ENCODE measurements around the gene PBX3. TPM values are rescaled to one million over a fixed set of nuclear protein-coding genes. Genes with fewer than 3 reads are reported as not detected.

Gene PBX3
- total RNA-seq, 1 donor from 2014 or later, result 6.3 TPM

DNA sequence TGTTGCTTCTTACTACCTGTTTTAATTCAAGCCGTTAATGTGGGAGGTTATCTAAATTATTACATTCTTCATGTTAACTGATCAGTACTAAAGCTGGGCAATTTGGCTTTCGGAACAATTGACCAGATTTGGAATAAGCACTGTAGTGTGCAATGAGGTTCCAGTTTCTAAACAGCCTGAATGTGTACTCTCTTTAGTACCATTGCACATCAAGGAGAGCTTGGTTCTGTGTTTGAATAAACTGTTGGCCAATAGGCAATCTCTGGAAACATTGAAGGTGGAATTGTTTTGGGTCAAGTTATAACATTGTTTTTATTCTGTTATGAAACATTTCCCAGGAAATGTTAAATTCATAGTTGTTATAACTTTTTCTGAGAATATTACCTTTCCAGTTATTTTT lies 105.2 kb downstream of the PBX3 start:
- no peak for FAIRE-seq
- no peaks in the 10 kb centered on the region for H3K27me3 ChIP-seq (ENCODE audit: control insufficient read depth, insufficient read depth, low read length)
- H3K4me3 ChIP-seq (ENCODE audit: low read depth, low read length), result no peak overlapping the region
- TF ChIP-seq, protein P1, sequence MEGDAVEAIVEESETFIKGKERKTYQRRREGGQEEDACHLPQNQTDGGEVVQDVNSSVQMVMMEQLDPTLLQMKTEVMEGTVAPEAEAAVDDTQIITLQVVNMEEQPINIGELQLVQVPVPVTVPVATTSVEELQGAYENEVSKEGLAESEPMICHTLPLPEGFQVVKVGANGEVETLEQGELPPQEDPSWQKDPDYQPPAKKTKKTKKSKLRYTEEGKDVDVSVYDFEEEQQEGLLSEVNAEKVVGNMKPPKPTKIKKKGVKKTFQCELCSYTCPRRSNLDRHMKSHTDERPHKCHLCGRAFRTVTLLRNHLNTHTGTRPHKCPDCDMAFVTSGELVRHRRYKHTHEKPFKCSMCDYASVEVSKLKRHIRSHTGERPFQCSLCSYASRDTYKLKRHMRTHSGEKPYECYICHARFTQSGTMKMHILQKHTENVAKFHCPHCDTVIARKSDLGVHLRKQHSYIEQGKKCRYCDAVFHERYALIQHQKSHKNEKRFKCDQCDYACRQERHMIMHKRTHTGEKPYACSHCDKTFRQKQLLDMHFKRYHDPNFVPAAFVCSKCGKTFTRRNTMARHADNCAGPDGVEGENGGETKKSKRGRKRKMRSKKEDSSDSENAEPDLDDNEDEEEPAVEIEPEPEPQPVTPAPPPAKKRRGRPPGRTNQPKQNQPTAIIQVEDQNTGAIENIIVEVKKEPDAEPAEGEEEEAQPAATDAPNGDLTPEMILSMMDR (IDR thresholded peaks at IDR 0.05; ENCODE audit: insufficient read depth, low read length, severe bottlenecking), result no peak
- DNase-seq (ENCODE audit: low read depth), result no peak
- H3K36me3 ChIP-seq (ENCODE audit: control insufficient read depth, insufficient read depth, low read length), result no peaks in the 10 kb centered on the region

DNA sequence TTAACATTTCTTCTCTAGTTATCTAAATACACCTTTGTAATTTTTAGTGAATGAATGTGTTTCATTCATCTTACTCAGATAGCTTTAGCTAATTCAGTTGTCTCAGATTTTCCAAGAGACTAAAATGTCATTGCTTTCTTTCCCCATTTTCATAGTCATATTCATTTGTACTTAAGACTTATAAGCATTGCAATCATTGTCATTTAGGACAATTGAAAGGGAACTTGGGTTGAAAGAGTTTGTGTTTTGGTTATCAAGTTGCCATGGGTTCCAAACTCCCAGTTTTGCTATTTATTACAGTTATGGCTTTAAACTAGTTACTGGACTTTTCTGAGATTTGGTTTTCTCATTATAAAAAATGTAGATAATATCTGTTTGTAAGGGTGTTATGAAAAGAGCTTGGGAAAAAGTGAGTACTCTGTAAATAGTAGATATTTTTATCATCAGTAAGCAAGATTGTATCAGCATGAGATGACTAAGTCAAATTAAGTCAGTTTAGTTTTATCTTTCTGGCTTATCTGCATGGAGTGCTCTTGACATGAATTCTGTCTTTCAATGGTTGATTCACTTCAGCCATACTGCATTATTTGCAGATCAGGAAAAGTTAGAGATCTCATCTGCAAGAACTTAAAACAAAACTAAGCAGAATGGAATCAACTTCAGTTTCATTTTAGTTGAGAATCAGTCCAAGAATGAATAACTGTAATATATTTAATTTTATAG lies 107.5 kb downstream of the PBX3 start:
- H3K4me3 ChIP-seq (ENCODE audit: low read depth, low read length), result no peak overlapping the region
- FAIRE-seq (no peak), DNase-seq (ENCODE audit: low read depth) (peak; percentile 15)
- TF ChIP-seq, protein P1 (IDR thresholded peaks at IDR 0.05; ENCODE audit: insufficient read depth, low read length, severe bottlenecking), result no peak
- H3K27me3 ChIP-seq (ENCODE audit: control insufficient read depth, insufficient read depth, low read length), result no peaks in the 10 kb centered on the region
- H3K36me3 ChIP-seq (ENCODE audit: control insufficient read depth, insufficient read depth, low read length), result no peaks in the 10 kb centered on the region

DNA sequence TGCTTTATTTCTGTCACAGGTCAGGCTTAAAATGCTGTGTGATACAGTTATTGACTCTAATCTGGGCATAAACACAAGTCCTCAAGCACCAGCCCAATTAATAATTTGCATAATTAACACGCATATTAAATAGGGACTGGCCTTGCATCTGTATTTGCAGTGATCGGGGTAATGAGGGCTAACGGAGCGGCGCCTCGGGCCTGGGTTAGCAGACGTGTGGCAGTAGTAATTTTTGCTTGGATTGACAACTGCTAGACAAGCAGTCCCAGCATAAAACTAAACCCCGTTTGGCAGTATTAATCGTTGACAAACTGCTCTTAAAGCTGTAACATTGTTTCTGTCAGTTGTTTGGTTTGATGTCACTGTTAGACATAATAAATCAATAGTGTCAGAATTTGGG lies 109.2 kb downstream of the PBX3 start:
- no peak overlapping the region for H3K4me3 ChIP-seq (ENCODE audit: low read depth, low read length)
- FAIRE-seq, result no peak
- H3K27me3 ChIP-seq (ENCODE audit: control insufficient read depth, insufficient read depth, low read length), result no peaks in the 10 kb centered on the region
- TF ChIP-seq, protein P1 (IDR thresholded peaks at IDR 0.05; ENCODE audit: insufficient read depth, low read length, severe bottlenecking), result no peak
- no peak for DNase-seq (ENCODE audit: low read depth)
- no peaks in the 10 kb centered on the region for H3K36me3 ChIP-seq (ENCODE audit: control insufficient read depth, insufficient read depth, low read length)

DNA sequence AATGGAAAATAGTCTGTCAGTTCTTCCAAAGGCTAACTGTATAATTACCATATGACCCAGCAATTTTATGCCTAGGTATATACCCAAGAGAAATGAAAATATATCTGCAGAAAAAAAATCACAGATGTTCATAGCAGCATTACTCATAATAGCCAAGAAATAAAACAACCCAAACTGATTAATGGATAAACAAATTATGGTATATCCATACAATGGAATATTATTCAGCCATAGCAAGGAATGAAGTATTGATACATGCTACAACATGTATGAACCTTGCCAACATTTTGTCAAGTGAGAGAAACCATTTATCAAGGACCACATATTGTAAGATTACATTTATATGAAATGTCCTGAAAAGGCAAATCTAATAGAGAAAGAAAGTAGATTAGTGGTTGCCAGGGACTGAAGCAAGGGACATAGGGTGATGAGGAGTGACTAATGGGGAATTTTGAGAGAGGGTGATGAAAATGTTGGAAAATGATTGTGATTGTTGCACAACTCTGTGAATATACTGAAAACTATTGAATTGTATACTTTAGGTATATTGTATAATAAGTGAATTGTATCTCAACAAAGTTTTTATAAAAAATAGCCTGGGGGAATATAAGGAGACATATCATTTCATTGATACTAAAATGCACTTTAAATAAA lies 114.4 kb downstream of the PBX3 start:
- no peak overlapping the region for H3K4me3 ChIP-seq (ENCODE audit: low read depth, low read length)
- TF ChIP-seq, protein P1 (IDR thresholded peaks at IDR 0.05; ENCODE audit: insufficient read depth, low read length, severe bottlenecking), result no peak
- H3K27me3 ChIP-seq (ENCODE audit: control insufficient read depth, insufficient read depth, low read length), result no peaks in the 10 kb centered on the region
- H3K36me3 ChIP-seq (ENCODE audit: control insufficient read depth, insufficient read depth, low read length), result no peaks in the 10 kb centered on the region
- FAIRE-seq, result no peak
- peak; percentile 38 for DNase-seq (ENCODE audit: low read depth)

DNA sequence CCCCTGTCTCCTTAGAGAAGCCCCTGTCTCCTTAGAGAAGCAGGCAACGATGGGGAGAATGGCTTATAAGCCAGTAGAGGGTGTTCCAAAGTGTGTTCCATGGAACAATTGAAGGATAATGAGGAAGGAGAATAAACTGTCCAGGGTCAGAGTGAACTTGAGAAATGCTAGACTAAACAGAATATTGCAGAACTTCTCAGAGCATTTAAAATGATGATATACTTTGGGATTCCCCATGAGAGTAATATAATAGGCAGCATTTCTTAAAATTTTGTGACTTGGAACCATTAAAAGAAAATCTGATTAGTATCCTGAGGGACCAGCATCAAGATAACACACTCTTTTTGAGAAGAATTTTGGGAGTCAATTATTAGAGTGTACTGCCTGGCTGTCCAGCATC lies 116.8 kb downstream of the PBX3 start:
- FAIRE-seq, result no peak
- Histone ChIP-seq H3K27me3 (ENCODE audit: control insufficient read depth, insufficient read depth, low read length) (no peaks in the 10 kb centered on the region), H3K4me3 (ENCODE audit: low read depth, low read length) (no peak overlapping the region), H3K36me3 (ENCODE audit: control insufficient read depth, insufficient read depth, low read length) (no peaks in the 10 kb centered on the region)
- no peak for DNase-seq (ENCODE audit: low read depth)
- TF ChIP-seq, protein P1 (IDR thresholded peaks at IDR 0.05; ENCODE audit: insufficient read depth, low read length, severe bottlenecking), result no peak

Data from bronchial epithelial cell (primary cell).